Measurements from ENCODE around the gene OR2V2.

Gene OR2V2

GRCh38 chr5:181138258-181138657 lies 9.1 kb upstream of the OR2V2 start:
- Histone ChIP-seq H3K4me1 (no peaks in the 10 kb centered on the region), H3K27me3 (peaks cover 0 to 19% of the 10 kb centered on the region in 2 donors), H3K27ac (no peak overlapping the region), H3K9me3 (peaks cover 0 to 9% (median 0%) of the 10 kb centered on the region in 3 donors), H3K36me3 (no peaks in the 10 kb centered on the region), H3K4me3 (no peak overlapping the region)
- no peak for DNase-seq
- intact Hi-C loops (cut with DNase I; ENCODE audit: low total_unique reads): no loop called here
- TF ChIP-seq, protein P1, sequence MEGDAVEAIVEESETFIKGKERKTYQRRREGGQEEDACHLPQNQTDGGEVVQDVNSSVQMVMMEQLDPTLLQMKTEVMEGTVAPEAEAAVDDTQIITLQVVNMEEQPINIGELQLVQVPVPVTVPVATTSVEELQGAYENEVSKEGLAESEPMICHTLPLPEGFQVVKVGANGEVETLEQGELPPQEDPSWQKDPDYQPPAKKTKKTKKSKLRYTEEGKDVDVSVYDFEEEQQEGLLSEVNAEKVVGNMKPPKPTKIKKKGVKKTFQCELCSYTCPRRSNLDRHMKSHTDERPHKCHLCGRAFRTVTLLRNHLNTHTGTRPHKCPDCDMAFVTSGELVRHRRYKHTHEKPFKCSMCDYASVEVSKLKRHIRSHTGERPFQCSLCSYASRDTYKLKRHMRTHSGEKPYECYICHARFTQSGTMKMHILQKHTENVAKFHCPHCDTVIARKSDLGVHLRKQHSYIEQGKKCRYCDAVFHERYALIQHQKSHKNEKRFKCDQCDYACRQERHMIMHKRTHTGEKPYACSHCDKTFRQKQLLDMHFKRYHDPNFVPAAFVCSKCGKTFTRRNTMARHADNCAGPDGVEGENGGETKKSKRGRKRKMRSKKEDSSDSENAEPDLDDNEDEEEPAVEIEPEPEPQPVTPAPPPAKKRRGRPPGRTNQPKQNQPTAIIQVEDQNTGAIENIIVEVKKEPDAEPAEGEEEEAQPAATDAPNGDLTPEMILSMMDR (IDR thresholded peaks at IDR 0.05): no peak

DNA sequence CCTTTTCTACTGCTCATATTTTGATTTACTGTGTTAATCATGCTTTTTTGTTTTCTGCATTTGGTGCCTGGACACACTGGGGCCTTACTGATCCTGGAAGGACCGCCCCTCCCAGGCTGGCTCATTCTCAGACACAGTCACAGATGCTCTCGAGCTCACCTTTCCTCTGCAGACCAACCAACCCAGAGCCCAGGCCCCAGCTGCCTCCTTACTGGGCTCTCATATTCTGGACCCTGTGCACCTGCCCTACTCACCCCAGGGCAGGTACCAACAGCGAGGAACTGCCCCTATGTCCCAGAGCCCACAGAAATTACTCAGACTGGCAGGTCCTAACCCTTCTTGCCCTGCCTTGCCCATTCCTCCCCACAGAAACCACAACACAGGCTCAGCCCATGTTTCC lies 6.6 kb upstream of the OR2V2 start:
- H3K36me3 ChIP-seq: no peaks in the 10 kb centered on the region
- TF ChIP-seq, protein P1 (IDR thresholded peaks at IDR 0.05): no peak
- peaks cover 0 to 9% (median 0%) of the 10 kb centered on the region in 3 donors for H3K9me3 ChIP-seq
- H3K4me3 ChIP-seq: no peak overlapping the region
- no peaks in the 10 kb centered on the region for H3K4me1 ChIP-seq
- intact Hi-C loops (cut with DNase I; ENCODE audit: low total_unique reads): no loop called here
- DNase-seq: peak in 1 of 2 donors; percentile 29
- H3K27me3 ChIP-seq: peaks cover 0 to 19% of the 10 kb centered on the region in 2 donors
- H3K27ac ChIP-seq: no peak overlapping the region

GRCh38 chr5:181142054-181142453 lies 5.3 kb upstream of the OR2V2 start:
- DNase-seq: peak in 1 of 2 donors; percentile 10
- H3K9me3 ChIP-seq: no peaks in the 10 kb centered on the region
- no peak overlapping the region for H3K4me3 ChIP-seq
- peaks cover 0 to 19% of the 10 kb centered on the region in 2 donors for H3K27me3 ChIP-seq
- TF ChIP-seq, protein P1 (IDR thresholded peaks at IDR 0.05): no peak
- no peaks in the 10 kb centered on the region for H3K36me3 ChIP-seq
- intact Hi-C loops (cut with DNase I; ENCODE audit: low total_unique reads): no loop called here
- no peak overlapping the region for H3K27ac ChIP-seq
- H3K4me1 ChIP-seq: no peaks in the 10 kb centered on the region

DNA sequence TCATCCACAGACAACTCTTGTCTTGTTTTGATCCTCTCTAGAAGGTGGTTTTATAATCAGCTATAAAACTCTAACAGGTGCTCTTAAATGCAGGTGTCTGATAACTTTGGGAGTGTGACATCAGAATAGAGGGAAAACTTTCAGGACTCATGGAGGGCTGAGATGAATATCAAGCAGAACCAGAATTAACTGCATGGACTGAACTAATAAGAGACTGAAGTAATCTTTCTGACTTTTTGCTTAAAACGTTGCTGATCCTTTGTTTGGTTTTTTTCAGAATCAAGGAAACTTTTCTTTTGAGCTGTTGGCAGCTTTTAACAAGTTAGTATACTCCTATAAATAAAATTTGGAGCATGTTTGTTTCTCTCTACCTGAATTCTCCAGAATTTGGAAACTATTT lies 2.3 kb upstream of the OR2V2 start:
- no peak overlapping the region for H3K27ac ChIP-seq
- DNase-seq: no peak
- H3K4me3 ChIP-seq: no peak overlapping the region
- H3K4me1 ChIP-seq: no peaks in the 10 kb centered on the region
- H3K36me3 ChIP-seq: no peaks in the 10 kb centered on the region
- TF ChIP-seq, protein P1 (IDR thresholded peaks at IDR 0.05): no peak
- intact Hi-C loops (cut with DNase I; ENCODE audit: low total_unique reads): no loop called here
- H3K27me3 ChIP-seq: peaks cover 0 to 45% of the 10 kb centered on the region in 2 donors
- no peaks in the 10 kb centered on the region for H3K9me3 ChIP-seq

GRCh38 chr5:181149355-181149754 lies 2.0 kb downstream of the OR2V2 start:
- no peak overlapping the region for H3K4me3 ChIP-seq
- peak in 1 of 2 donors; percentile 23 for DNase-seq
- peaks cover 0 to 40% of the 10 kb centered on the region in 2 donors for H3K27me3 ChIP-seq
- no peaks in the 10 kb centered on the region for H3K9me3 ChIP-seq
- no peaks in the 10 kb centered on the region for H3K36me3 ChIP-seq
- intact Hi-C loops (cut with DNase I; ENCODE audit: low total_unique reads): no loop called here
- TF ChIP-seq, protein P1 (IDR thresholded peaks at IDR 0.05): no peak
- H3K4me1 ChIP-seq: no peaks in the 10 kb centered on the region
- no peak overlapping the region for H3K27ac ChIP-seq
